A549 (cell line): Measurements from ENCODE around the gene CELF4.

ENCODE experiments used
- CTCF ChIP-seq: fragments of >200 bp; sonication (Bioruptor Twin); formaldehyde crosslinking; IDR thresholded peaks from 3 replicates; pipeline ENCODE4 v1.5.1; 2016
- JUN ChIP-seq, 2 experiments: fragments of >200 bp; sonication (Bioruptor Twin); formaldehyde crosslinking; IDR thresholded peaks; 2 replicates in 1 of 2; 3 replicates in 1 of 2; pipeline ENCODE4 v1.6.1; 2016 to 2017

- no peak for TF ChIP-seq CTCF
- TF ChIP-seq JUN (IDR thresholded peaks at IDR 0.05), result no peak
Observed at GRCh38 chr18:37577051-37577611, 11.5 kb upstream of the CELF4 start.
